NCI-H2029 treated with DMSO at 0.1 percent for 48 hours (cell line): ENCODE measurements around the gene ITPKA.

Experiments used
- DNase-seq: peaks from one replicate; lab custom pipeline; 2025; lab: John Stamatoyannopoulos, UW

Gene ITPKA

DNA sequence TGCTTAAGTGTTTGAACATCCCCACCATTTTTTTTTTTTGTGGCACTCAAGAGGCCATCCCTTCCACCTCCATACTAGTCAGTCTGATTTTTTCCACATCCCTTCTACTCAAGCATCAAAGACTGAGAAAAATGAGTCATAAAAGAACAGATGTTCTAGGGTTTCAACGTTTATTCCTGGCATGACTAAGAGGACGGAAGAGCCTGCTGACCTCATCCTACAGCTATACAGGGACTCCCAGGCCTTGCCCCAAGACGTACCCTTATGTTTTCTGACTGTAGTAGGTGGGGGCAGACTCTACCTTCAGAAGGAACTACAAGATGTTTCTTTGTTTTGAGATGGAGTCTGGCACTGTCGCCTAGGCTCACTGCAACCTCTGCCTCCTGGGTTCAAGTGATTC, 3.3 kb upstream of the ITPKA start:
- DNase-seq, result peak; percentile 15

DNA sequence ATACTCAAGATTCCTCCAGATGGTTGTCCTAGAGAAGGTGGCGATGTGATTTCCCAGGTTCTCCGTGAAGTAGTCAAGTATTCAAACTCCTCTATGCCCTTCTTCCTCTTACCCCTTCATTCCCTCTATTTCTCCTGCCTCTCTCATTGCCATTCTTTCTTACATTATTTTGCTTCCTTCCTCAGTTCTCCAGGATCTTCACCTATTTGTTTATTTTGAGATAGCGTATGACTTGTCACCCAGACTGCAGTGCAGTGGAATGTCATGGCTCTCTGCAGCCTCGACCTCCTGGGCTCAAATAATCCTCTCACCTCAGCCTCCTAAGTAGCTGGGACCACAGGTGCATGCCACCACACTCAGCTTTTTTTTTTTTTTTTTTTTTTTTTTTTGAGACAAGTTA, 1.8 kb upstream of the ITPKA start:
- DNase-seq, result no peak

DNA sequence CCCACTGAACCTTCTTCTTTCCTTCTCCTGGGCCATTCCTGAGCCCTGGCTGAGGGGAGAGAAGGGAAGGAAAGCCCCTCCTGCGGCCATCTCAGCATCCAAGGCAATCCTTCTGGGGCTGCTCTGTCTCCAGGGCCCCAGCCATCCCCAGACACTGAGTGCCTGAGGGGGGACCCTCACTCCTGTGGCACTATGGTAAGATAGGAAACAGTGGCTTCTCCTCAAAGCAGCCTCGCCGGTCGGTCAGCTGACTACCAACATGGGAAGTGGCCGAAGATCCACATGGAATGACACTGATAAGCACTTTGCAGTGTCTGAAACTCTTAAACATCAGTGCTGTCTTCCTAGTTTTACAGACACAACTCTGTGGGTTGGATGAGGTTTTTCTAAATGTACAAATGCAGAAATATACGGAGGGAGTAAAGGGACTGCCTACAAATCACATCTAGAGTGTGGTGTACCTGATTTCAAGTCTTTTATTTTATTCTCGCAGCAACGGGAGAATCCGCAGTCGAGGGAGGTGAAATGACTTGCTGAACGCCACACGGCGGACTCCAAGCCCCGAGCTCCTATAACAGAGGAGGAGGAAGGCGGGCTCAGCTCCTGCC, 973 bp upstream of the ITPKA start:
- DNase-seq, result no peak

DNA sequence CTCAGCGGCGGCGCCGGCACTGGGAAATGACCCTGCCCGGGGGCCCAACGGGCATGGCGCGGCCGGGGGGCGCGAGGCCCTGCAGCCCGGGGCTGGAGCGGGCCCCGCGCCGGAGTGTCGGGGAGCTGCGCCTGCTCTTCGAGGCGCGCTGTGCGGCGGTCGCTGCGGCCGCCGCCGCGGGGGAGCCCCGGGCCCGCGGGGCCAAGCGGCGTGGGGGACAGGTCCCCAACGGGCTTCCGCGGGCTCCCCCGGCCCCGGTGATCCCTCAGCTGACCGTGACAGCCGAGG, 172 bp downstream of the ITPKA start:
- no peak for DNase-seq

DNA sequence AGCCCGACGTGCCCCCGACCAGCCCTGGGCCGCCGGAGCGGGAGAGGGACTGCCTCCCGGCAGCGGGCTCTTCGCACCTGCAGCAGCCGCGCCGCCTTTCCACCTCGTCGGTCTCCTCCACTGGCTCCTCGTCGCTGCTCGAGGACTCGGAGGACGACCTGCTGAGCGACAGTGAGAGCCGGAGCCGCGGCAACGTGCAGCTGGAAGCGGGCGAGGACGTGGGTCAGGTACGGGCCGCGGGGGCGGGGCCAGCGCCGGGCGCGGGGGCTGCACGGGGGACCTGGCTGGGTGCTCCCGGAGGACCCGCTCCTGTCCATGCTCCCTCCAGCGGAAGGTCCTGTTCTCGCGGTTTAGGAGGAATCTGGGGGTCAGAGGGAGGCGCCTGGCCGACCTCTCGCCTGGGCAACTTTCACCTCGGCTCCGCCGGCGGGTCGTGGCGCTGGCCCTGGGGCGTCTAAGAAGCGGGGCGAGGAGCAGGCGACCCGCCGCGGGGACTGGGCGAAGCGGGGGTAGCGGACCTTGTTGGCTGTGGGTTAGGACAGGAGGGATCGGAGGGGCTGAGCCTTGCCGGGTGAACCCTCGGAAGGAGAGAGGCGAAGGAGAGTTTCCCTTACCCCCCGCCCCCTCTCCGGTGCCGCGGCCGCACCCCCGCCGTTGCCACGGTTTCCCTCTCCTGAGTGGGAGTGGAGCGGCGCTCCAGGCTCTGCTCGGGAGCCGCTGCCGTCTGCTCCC, 682 bp downstream of the ITPKA start:
- DNase-seq, result no peak

DNA sequence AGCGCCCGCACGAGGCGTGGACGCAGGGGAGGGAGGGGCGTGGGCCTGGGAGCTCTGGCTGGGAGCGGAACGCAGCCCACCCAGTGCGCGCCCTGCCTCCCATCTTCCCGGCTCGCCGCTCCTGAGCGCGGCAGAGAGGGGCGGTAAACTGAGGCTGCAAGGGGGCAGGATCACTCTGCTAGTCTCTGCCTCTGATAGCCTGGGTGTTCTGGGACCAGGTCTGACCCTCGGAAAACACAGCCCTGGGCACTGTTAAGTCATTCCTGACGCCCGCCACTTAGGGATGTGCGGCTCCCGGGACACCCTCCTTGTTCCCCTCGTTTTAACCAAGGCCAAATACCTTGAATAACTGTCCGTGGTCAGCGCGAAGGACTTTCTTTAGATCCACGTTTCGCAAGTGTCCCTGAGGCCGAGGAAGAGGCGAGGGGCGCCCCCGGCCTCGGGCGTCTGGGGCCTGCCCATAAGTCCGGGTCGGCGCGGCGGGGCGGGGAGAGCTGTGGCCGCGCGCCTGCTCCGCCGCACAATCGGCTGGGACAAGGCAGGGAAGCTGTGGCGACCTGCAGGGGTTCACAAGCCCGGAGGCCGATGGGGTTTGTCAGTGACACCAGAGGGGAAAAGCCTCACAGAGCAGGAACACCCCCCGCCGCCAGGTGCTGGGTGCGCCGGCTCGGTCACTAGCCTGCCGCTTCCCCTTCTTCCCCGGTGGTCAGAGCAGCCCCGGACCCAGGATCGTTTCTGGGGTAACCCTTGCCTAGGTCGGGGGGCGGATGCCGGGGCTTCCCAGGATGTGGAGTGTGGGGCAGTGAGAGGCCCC, 1.5 kb downstream of the ITPKA start:
- DNase-seq, result no peak

DNA sequence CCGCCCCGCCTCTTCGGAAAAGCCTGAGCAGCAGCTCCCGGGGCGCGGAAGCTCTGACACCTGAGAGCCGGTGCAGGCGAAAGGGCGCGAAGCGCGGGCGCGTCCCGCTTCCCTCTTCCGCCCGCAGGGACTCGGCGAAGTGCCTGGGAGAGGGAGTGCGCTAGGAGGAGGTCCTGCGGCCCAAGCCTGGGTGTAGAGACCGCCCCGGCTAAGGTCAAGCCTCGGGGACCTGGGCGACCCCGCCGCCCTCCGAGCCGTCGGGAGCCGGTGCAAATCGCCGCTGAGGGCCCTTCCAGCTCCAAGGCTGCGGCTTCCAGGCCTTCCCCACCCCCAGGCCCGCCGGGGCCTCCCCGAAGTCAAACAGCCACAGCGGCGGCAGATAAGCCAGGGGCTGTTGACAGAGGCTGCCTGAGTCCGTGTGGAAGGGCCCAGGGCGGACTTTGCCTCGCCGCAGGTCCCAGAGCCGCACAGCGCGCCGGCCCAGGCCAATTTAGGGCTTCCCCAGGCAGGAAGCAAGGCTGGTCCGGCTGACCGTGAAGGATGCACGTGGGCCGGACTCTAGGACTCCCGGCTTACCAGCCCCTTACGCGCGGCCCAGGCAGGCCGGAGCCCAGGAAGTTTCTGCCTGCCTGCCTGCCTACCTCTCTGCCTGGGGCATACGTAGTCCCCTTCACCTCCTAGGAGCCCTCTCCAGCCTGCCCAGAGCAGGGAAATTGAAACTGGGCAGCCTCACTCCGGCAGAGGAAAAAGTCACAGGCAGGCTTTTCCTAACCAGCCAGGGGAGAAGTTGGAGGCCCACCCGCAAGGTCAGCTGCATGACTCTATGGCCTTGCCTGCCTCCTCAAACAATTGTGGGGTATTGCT, 2.3 kb downstream of the ITPKA start:
- no peak for DNase-seq

DNA sequence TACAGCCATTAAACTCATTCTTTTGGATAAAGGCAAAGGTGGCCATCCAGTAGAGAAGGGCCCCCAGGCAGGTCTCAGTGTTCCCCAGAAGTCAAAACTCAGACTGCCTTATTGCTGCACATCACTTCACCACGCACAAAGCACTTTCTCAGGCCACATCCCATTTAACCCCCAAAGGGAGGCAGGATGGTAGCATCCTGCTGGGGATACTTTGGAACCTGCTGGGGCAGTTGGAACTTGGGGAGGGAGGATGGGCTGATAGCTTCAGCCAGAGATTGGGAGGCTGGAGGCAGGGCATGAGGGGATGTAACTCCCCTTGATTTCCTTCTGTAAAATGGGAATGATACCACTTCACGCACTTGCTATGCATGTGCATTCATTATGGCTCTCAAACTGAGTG, 5.0 kb downstream of the ITPKA start:
- DNase-seq, result no peak

DNA sequence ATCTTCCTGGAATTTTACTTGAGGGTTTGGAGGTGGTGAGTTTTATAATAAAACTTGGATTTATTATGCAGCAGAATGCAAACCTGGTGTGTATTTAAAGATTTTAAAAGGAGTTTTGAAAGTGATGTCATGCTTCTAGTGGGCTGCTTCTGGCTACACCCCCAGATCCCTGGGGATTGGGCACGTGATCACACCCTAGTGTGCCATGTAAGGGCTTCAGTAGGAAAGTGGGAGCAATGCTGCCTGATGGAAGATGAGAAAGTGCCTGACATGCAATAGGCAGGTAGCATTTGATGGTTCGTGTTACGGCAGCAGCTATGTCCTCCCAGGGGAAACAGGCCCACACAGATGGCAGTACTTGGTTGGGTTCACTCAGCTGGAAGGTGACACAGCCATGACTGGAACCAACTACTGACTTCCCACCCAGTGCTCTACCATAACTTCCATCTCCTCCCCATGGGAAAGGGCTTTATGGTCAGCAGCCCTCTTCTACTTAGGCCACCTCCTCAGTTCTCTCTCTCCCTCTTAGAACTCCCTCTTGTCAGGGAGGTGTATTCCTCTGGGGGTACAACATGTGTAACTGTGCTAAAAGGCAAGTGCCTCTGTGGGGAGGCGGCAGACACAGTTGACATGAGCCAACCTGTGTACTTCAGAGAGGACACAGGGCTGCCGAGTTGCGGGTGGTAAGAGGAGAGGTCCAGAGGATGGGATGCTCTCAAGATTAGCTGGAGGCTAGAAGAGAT, 5.6 kb downstream of the ITPKA start:
- DNase-seq, result no peak

DNA sequence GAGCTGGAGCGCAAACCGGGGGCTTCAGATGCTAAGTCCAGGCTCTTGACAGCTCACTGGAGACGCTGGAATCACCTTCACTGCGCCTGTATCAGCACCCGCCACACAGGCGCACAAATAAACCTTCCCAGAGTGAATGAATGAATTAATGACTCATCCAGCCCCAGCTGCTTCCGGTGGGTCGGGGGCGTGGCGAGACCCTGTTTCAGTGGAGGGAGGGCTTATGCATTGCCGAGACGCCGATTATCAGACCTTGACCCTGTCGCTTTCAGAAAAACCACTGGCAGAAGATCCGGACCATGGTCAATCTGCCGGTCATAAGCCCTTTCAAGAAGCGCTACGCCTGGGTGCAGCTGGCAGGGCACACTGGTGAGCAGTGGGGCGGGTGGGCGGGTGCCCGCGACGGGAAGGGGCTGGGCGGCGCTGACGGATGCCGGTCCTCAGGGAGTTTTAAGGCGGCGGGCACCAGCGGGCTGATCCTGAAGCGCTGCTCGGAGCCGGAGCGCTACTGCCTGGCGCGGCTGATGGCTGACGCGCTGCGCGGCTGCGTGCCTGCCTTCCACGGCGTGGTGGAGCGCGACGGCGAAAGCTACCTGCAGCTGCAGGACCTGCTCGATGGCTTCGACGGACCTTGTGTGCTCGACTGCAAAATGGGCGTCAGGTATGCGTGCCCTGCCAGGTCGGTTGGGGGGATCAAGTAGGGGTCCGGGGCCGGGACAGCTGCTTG, 7.7 kb downstream of the ITPKA start:
- no peak for DNase-seq

DNA sequence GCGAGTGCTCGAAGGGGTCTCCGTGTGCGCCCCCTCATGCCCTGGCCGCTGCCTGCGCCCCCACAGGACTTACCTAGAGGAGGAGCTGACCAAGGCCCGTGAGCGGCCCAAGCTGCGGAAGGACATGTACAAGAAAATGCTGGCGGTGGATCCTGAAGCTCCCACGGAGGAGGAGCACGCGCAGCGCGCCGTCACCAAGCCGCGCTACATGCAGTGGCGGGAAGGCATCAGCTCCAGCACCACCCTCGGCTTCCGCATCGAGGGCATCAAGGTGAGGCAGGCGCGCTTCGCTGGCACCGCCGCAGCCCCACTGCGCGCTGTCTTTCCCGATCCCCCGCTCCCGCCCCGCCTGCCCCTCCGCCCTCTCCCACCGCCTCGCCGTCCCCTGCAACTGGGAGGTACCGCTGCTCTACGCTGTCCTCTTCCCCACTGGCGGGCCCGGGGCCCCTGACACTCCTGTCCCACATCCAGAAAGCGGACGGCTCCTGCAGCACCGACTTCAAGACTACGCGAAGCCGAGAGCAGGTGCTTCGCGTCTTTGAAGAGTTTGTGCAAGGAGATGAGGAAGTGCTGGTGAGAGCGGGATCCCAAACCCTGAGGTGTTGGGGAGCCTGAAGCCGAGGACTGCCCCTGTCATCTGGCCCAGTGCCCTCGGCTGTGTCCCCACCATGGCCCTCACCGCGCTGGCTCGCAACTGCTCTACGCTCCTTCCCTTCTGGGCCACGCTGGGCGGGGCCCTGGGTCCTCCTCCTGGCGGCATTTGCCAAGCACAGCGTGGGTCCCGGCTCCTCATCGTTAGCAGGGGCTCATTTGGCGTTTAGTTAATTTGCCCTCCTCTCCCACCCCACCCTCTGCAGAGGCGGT, 8.5 kb downstream of the ITPKA start:
- DNase-seq, result no peak

DNA sequence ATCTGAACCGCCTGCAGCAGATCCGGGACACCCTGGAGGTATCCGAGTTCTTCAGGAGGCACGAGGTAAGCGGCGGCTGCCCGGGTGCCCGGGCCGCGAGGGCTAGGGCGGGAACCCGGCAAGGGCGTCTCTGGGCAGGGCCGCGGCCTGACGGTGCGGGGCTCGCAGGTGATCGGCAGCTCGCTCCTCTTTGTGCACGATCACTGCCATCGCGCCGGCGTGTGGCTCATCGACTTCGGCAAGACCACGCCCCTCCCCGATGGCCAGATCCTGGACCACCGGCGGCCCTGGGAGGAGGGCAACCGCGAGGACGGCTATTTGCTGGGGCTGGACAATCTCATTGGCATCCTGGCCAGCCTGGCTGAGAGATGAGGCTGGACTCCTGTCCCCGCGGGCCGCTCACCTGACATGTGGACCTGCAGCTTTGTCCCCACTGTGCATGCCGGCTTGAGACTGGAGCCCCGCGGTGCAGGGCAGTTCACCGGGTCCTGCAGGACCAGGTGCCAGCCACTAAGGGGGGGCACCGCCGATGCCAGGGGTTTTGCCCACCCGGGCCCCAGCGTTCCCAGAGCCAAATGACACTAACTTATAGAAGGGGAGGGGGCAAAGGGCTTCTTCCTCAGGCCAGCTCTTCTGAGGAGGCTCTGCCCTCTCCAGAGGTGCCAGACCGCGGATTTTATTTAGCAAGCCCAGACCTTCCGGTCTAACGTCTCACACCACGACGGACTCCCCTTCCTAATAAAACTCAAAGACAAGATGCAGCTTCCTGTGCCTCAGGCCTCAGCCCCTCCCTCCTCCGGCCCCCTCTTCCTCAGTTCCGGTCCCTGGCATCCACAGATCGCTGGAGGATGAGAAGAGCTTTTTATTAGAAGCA, 9.4 kb downstream of the ITPKA start:
- DNase-seq, result no peak

DNA sequence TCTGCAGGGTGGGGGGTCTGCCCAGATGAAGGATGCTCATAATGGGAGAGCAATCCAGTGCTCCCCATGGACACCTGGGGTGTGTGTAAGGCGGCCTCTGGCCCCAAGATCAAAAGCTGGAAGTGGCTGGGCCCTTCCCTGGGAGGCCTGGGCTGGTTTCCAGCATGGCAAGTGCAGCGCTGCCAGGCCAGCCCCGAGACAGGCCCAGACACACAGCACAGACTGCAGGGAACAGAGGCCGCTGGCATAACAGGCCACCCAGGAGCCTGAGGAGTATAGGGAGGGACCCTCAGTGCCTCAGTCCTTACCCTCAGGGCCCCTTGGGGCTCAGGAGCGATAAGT, 10.0 kb downstream of the ITPKA start:
- no peak for DNase-seq

DNA sequence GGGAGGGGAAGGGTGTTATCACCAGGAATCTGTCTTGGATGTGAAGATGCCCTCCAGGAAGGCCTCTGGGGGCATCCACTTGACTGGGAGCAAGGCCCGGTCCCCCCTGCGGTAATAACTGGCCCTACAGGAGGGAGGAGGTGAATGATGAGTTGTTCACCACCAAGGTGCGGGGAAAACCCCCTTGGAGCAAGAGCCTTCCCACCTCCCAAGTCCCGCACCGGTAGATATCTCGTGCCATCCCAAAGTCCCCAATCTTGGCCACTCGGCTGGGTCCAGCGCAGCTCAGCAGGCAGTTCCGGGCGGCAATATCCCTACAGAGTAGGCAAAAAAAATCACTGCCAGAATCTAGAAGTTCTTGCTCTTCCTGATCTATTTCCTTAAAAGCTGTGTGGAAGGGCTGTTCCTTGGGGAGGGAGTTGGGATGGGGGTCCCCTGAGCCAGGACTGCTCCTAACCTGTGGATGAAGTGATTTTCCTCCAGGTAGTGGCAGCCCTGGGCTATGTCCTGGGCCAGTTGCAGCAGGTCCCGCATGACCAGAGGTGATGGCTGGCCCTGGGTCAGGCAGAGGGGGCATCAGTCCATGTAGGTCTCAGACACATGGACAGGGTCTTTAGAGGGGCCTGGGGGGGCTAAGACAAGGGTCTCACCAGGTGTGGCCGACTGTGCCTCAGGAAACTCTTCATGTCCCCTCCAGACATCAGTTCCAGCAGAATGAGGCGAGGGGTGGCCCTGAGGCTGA, 11.2 kb downstream of the ITPKA start:
- DNase-seq, result no peak

DNA sequence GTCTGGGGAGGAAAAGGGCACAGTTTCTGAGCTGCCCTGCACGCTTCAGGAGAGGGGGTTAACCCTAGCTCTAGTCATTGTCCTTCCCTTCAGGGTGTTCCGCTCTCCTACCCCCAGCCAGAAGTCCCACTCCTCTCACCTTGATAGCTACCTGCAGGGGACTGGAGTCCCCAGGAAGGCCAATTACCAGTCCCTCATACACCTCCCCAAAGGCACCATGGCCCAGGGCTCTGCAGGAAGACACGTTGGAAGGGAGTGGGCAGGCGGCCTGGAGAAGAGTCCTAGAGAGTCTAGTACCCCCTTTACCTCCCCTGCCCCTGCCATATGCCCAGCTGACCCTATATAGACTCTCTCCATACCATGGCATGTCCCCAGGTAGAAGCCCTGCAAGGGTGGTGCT, 12.1 kb downstream of the ITPKA start:
- no peak for DNase-seq

DNA sequence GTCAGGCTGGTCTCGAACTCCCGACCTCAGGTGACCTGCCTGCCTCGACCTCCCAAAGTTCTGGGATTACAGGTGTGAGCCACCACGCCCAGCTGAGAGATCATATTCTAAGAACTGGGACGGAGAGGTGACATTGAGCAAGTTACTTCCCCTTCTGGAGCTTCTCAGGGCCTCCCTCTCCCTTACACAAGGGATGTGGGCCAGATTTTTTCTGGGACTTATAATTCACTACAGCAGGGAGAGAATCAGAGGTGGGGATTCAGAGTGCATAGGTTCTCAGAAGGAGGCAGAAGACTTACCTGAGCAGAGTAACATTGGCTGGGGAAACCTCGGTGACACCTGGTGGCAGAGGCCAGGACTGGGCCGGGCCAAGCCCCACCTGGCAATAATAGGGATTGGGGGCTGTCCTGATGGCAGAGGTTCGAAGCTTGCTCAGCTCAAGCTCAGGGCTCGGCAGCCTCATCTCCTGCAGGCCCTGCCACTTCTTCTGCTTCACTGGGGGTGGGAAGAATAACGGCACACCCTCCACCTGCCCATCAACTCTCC, 13.2 kb downstream of the ITPKA start:
- no peak for DNase-seq

DNA sequence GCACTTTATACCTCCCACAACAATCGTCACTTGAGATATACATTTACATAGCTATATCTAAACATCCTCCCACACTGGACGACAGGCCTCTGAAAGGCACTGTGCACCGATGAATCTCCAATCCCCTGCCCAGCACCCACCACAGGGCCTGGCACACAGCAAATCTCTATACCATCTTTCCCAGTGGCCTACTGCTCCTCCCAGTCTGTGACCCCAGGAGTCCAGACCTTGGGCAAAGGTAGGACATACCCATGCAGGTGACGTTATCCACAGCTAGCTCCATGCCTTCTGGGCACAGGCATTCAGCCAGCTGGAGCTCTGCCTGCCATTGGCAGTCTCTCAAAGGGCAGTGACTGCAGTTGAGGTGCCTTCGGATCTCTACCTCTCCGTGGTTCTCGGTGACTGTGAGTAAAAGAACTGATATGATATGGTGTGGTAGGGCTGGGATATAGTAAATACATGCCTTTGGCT, 14.2 kb downstream of the ITPKA start:
- DNase-seq, result peak; percentile 49

DNA sequence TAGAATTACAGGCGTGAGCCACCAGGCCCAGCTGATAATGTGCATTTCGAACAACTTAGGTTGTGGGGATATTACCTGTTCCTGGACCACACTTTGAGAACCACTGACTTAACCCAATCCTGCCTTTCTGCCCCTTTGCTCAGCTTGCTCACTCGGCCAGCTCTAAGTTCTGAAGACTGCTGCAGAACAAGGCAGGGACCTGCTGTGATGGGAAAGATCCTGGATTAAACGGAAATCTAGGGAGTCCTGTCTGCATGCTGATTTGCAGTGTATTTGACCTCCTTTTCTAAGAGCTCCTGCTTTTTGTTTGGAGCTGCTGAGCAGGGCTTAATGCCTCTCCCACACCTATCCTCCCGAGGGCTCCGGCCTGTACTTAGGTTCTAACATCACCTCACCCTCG, 17.1 kb downstream of the ITPKA start:
- DNase-seq, result no peak
